ENCODE results near the gene AUTS2.

AUTS2 gene

DNA sequence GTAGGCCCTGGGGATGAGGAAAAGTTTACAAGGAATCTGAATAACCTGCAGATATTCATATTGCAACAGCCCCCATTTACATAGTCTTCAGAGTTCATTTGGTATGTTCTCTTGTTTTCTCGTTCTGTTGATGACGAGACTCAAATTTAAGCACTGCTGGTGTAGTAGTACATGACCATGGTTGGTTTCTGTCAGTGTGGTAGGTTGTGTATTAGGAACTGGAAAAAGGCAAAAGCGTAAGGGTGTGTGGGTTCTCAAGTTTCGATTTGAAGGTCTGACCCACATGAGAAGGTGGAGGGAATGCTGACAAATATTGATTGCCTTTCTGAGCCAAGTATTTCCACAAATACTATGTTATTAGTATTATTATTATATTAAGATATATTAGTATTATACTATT is 151.7 kb downstream of the AUTS2 start:
- FAIRE-seq, result no peak

DNA sequence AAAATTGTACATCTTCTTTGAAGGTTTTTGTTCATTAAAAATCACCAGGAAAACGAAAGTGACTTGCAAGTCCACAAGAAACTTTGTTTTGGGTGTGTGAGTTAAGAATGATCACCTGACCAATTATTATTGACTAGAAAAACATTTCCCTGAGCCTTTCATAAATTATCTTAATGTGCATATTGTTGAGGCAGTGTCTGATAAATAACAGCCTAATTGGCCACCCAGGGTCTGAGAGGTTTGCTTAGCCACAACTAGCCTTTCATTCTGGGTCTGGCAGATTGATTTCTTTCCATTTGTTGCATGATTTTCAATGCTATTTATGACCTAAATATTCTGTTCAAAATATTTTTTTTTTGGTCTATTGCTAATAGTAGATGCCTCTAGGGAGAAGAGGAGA is 152.8 kb downstream of the AUTS2 start:
- DNase-seq (ENCODE audit: insufficient read length, low spot score) (no peak), FAIRE-seq (no peak)

More for the DNA sequence above, 151.7 kb downstream of the AUTS2 start:
- no peak for DNase-seq (ENCODE audit: insufficient read length, low spot score)

DNA sequence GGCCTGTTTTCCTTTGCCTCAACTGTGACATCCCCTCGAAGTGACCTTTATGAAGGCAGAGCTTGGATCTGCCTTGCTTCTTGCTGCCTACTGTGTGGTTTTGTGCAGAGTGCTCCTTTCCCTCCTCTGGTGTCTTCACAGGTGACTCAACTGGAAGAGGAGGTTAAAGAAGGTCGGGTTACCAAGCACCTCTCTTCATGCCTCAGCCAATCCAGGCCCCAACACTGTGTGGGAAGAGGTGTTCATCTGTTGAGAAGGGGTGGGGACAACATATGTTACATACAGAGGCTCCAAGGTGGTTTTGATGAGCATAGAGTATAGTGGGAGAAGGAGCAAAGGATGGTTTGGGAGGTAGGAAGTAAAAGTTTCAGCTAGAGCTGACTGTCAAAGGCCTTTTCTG is 155.7 kb downstream of the AUTS2 start:
- FAIRE-seq, result no peak
- DNase-seq (ENCODE audit: insufficient read length, low spot score), result no peak

DNA sequence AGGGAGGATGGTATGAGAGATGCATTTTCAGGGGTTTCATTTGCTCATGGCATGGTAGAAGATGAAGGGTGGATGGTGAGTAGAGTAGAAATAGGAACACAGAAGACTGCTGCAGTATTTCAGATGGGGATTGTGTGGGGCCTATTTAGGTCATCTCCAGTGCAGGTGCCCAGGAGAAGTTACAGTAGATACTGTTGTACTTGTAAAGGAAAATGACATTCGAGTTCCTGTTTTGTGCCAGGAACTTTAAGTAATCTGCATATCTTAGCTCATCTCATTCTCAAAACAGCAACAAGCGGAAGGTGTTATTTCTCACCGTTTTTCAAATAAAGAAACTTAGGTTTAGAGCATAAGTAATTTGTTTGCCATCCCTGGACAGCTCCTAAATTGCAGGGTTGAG is 156.2 kb downstream of the AUTS2 start:
- no peak for FAIRE-seq

DNA sequence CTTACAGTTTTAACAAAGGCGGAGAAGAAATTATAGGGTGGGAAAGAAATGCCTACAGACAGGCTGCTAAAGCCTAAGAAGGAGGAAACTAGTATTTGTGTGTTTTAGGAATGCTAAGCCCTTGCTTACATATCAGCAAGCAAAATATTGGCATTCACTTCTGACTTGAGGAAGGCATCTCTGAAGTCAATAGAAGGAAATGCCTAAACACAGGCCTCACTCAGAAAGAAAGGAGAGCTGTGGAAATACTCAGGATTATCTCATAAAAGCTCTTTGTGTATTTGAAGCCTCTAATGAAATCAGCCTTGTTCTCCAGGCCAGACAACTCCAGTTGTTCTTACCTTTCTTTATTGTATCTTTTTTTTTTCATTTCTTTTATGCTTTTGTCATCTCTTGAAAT is 158.0 kb downstream of the AUTS2 start:
- no peak for DNase-seq (ENCODE audit: insufficient read length, low spot score)
- no peak for FAIRE-seq

More for the DNA sequence above, 156.2 kb downstream of the AUTS2 start:
- no peak for DNase-seq (ENCODE audit: insufficient read length, low spot score)

DNA sequence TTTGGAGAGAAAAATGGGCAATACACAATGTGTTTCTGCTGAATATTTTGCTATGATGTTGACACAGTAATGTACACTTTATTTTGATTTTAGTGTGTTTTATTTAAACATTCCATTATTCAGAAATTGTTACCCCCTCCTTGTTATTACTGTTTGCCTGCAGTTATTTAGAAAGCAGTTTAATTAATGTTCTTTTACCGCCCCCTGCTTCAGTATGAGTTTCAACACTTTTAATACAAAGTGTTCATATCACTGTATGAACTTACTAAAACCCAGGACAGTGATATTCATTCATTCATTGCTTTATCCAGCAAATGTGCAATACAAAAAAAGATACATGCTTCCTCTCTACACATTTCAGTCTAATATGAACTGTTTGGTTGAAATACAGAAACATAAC is 159.3 kb downstream of the AUTS2 start:
- DNase-seq (ENCODE audit: insufficient read length, low spot score) (no peak), FAIRE-seq (no peak)

DNA sequence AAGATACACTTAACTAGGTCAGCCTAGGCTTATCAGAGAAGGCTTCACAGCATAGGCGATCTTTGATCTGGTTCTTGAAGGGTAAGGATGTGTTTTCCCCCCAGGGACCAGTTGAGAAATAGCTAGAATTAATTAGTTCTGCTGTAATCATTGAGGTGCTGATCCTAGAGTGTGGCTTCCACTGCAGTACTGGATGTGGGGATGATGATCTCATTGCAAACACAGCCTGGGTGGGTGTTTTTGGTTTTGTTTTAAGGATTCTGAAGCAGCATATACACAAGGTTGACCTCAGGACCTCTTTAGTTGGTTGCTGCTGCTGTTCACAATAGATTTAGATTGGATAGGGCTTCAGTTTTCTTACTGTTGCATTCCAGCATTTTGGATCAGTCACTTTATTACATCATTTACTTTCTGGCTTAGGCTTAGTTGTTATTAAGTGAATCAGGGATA is 159.7 kb downstream of the AUTS2 start:
- no peak for DNase-seq (ENCODE audit: insufficient read length, low spot score)
- FAIRE-seq, result no peak

DNA sequence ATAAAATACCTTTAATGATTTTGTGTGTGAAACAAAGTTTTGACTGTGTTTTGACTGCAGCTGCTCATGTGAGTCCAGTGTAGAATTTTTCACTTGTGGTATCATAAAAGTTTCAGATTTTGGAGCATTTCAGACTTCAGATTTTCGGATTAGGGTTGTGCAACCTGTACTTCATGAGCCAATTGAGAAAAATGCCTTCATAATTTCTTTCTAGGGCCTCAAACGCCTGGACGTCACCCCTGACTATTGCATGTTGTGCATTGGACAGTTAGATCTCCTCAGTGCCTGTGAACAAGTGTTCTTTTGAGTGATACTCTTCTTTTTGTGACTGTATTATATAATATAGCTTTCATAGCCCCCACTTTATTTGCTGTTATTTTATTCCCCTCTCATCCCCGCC is 161.1 kb downstream of the AUTS2 start:
- no peak for FAIRE-seq
- no peak for DNase-seq (ENCODE audit: insufficient read length, low spot score)

DNA sequence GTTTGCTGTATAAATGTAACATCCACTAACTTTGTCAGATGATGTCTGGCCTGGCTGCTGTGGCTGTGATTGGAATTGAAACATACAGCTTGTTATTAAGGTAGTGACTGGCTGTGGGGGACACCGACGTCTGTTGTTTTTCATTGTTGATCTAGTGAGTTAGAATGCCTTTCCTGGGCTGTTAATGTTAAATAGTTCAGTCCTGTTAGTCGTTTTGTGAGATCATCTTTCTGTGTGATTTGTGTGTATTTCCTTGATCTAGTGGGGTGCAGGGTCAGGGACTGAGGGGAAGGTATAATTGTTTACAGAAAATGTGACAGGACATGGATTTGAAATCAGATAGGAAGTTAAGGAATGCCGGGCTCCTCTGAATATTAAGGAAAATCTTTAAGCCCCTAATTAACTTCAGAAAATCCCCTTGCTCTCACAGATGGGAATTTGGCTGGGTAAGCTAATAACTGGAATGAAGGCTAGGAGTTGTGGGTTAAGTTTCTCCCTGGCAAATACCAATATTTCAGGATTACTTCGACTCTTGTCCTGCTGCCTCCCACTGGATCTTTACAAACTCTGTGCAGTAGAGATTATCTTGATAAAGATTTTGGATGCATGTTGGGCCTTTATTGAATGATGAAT is 163.1 kb downstream of the AUTS2 start:
- FAIRE-seq, result no peak
- no peak for DNase-seq (ENCODE audit: insufficient read length, low spot score)

DNA sequence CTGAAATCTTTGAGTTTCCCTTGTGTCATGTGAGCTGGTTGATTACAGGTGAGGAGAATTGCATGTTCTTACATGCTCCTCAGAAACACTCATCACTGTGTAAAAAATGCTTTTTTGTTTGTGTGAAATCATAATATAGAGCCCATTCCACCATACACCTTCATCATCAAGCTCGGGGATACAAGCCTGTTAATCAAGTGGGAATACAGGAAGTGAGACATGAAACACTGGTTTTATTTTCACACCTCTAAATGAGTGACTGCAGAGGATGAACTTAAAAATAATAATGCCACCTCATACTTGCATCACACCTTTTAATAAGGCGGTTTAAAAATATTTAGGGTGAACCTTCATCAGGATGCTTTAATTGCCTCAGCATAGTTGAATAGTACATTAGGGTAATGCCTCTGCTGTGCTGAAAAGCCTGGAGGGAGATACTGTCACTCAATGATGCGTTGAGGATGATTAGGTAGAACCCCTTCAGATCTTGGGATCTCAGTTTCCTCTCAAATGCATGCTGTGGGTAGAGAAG is 164.6 kb downstream of the AUTS2 start:
- FAIRE-seq, result peak; percentile 39
- DNase-seq (ENCODE audit: insufficient read length, low spot score), result no peak

DNA sequence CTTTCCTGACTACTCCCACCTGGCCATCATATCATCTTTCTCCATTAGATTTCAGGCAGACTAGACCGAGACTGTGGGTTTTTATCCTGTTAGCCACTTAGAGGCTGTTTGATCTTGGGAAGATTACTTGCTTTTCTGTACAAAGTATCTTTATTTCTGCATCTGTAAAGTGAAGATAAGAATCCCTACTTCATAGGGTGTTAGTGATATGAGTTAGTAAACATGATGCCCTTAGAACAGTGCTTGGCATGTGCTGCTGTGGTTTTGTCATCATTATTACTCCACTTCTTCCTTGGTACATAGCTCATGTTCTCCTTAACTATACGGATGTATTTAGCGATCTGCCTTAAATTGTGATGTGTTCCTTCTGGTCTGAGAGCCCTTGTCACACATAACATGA is 165.2 kb downstream of the AUTS2 start:
- no peak for FAIRE-seq

DNA sequence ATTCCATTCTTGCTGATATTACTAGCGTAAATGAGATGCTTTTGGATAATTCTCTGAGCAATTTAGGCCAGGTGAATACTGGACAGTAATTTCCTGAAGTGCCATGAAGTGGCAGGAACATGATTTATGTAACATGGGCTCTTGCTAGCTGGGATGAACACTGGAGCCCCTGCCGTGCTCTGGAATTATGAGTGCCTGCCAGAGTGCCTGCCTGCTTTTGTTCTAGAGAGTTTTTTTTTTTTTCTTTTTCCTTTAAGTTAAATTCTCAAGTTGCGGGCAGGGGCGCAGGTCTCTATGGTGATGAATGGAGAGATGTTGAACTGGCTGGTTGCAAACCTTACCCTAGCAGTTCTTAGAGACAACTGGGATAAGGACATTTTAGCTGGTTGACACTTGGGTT is 165.9 kb downstream of the AUTS2 start:
- FAIRE-seq (no peak), DNase-seq (ENCODE audit: insufficient read length, low spot score) (no peak)

More for the DNA sequence above, 165.2 kb downstream of the AUTS2 start:
- no peak for DNase-seq (ENCODE audit: insufficient read length, low spot score)

DNA sequence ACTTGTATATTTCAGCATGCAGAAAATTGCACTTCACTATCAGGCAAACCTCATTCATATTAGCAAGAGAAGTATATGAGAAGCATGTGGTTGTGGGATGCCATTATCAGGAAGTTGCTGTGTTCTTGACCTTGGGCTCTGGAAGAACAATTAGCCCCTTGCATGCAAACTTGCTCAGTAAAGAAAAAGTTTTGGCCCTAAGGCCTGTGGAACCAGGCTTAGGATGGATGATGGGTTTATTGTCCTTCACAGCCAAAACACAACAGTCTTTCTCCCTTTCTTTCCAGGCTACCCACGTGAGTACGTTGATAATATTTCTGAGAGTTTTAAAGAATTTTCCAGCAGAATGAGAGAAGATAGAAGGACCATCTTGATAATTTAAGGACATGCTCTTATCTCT is 166.4 kb downstream of the AUTS2 start:
- FAIRE-seq, result no peak
- no peak for DNase-seq (ENCODE audit: insufficient read length, low spot score)

DNA sequence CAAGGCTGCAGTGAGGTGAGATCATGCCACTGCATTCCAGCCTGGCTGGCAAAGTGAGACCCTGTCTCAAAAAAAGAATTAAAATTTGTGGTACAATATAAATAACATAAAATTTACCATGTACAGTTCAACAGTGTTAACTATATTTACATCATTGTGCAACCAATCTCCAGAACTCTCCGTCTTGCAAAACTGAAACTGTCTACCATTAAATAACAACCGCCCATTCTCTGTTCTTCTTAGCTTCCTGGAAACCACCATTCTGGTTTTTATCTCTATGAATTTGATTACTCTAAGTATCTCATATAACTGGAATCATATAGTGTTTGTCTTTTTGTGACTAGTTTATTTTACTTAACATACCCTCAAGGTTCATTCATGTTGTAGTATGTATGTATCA is 167.6 kb downstream of the AUTS2 start:
- FAIRE-seq (no peak), DNase-seq (ENCODE audit: insufficient read length, low spot score) (no peak)

DNA sequence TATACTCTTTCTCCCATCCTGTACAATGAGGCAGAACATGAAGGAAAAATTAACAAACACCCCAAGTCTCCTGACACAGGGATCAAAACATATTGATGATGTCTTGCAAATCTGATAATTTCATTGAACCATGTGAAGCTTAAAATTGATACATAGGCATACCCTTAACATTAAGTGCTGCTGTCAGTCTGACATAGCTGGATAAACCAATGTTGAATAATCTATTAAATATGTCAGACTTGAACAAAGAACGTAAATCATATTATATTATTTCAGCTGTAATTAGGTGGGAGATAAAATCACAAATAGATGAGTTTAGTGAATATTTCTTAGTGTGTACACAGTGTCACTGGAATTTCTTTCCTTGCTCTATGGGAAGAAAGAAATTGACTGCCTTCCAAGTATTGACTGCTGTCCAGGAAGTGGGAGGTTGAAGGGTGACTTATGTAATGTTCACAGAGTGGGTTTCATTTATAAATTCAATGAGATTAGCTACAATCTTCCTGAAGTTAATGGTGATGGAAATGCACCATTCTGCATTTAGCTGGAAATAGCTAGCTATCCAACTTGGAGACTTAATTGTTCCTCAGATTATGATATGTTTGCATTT is 170.8 kb downstream of the AUTS2 start:
- no peak for FAIRE-seq

DNA sequence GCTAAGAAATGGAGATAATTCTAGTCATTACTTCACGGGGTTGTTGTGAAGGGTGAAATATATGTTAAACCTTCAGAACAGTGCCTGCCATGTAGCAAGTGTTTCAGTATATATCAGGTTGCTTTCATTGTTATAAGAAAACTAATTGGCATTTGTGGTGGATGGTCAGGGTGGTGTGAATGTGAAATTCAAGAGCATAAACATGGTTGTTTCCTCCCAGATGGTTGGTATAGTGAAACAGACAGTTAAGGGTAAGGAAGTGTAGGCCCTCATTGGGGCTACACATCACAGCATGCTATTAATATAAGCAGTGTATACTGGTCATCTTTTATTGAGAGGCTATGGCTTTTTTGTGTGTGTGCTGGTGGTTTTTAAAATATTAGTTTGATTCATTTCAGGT is 171.6 kb downstream of the AUTS2 start:
- DNase-seq (ENCODE audit: insufficient read length, low spot score) (no peak), FAIRE-seq (no peak)

More for the DNA sequence above, 170.8 kb downstream of the AUTS2 start:
- DNase-seq (ENCODE audit: insufficient read length, low spot score), result no peak

DNA sequence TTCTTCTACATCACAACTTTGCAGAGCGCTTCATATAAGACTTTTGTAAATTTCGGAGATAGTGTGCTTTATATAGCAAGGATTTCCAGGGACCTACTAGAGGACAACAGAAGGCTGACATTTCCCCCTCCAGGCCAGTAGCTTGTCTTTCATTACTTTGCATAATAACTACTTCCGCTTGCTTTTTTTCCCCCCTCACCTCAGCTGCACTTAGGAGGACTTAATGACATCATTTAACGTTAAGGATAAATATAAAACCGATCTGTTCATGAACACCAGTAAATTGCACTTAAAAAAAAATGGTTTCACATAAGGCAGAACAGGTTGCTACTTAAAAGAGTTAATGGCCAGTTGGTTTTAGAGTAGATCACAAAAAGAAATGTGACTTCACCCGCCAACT is 172.3 kb downstream of the AUTS2 start:
- DNase-seq (ENCODE audit: insufficient read length, low spot score), result no peak
- FAIRE-seq, result no peak

DNA sequence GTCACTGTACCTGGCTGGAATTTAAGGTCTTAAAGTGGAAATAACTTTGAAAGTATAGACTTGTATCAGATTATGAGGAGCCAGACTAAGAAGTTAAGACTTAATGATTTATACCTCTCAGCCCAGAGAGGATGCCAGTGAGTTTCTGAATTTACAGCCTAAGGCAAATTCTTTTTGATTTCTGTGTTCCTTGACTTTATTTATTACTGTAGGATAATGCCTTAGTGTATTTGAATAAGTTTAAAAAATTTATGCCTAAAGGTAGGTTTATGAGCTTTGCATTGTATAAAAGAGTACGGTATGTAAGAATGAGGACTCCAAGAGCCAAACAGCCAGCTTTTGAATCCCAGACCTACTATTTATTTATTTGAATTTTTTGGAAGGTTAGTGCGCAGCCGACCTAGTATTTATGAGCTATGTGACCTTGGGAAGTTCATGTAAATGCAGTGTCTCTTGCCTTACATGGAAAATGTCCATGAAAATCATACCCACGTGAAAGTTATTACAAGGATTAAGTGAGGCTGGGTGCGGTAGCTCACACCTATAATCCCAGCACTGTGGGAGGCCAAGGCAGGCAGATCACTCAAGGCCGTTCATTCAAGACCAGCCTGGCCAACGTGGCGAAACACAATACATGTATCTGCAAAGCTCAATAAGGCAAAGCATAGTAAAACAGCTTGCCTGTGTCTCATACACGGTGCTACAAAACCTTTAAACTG is 174.6 kb downstream of the AUTS2 start:
- no peak for FAIRE-seq

DNA sequence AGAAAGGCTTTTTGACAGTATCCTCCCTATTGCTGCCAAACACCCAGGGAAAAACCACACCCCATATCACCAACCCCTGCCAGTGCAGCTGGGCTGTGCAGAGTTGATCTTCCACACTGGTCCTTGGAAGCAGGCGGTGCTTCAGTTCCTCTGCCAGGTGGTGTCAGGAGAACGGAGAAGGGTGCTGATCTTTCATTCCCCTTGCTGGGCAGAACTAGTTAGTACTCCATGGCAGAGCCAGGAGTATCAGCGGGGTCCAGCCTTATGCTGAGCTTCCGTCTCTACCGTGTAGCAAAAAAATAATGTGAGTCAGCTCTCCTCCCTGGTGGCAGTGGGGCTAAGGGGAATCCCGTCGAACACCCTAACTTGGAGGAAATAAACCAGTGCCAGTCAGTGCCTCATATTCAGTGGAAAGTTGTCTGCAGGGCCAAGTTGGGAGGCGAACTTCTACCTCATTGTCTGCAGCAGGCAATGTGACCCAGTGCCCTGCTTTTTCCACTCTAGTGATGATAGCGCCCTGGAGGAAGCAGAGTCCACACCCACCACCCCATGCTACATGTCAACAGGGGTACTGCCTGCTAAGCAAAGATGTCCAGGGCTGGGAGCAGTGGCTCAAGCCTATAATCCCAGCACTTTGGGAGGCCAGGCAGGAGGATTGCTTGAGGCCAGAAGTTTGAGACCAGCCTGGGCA is 175.4 kb downstream of the AUTS2 start:
- FAIRE-seq (no peak), DNase-seq (ENCODE audit: insufficient read length, low spot score) (no peak)

More for the DNA sequence above, 174.6 kb downstream of the AUTS2 start:
- no peak for DNase-seq (ENCODE audit: insufficient read length, low spot score)

DNA sequence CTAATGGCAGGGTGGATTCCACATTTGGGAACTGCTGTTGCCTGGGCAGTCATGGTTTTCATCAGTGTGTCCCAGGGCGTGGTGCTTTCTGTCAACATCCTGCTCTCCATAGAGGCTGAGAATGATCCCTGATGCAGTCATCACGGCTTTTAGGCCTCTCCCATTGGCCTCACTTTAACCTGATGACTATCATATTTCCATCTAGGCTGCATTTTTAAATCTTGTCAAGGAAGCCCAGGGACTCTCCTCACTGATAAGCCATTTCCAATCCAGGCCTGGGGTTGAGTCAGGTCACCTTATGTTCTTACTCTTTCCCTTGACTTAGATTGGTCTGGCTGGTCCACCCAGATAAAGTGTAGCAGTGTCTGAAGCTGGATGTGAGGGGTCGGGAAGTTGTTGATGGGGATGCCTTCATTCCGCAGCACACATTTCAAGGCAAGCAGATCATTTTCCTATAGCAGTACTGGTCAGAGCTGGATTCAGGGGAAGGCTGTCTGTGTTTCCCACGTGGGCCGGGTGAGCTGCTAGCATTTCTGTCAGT is 177.0 kb downstream of the AUTS2 start:
- FAIRE-seq, result no peak

DNA sequence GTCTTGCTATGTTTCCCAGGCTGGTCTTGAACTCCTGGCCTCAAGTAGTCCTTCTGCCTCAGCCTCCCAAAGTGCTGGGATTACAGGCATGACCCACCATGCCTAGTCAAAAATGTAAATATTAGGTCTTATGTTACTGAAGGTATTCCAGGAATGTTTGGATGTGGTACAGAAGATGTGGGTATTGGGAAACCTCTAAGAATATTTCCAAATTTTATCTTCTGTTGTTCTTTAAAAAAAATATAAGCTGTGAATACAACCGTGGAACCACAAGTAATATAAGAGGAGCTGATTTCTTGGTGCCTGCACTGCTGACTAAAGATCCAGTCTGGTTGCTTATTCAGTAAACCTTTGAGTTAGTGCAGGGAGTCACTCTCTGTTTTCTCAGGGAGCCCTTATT is 178.3 kb downstream of the AUTS2 start:
- DNase-seq (ENCODE audit: insufficient read length, low spot score) (no peak), FAIRE-seq (no peak)

More for the DNA sequence above, 177.0 kb downstream of the AUTS2 start:
- no peak for DNase-seq (ENCODE audit: insufficient read length, low spot score)

Measured in GM19239 (cell line).